Astrocyte of the cerebellum (primary cell): ENCODE results near the gene ASB3.

Experiments used
- DNase-seq: peaks from one replicate; pipeline ENCODE4 v3.0.0-alpha.2; 2011; ENCODE audit warnings: low read depth
- H3K4me3 ChIP-seq: 2 replicates; pipeline ENCODE4 v1.5.1; 2011; ENCODE audit warnings: mild to moderate bottlenecking, low read depth, low read length, moderate library complexity
- in situ Hi-C: cut with HindIII; loops from 2 replicates; pipeline ENCODE4 v1.10.0; 2017; ENCODE audit warnings: low sequenced_read_pairs
- TF ChIP-seq, protein P1 (sequence below): IDR thresholded peaks from 2 replicates; pipeline ENCODE4 v1.5.1; 2012; ENCODE audit warnings: low read length, low read depth, moderate library complexity, mild to moderate bottlenecking; ENCODE audit errors: missing control alignments

The ASB3 gene

DNA sequence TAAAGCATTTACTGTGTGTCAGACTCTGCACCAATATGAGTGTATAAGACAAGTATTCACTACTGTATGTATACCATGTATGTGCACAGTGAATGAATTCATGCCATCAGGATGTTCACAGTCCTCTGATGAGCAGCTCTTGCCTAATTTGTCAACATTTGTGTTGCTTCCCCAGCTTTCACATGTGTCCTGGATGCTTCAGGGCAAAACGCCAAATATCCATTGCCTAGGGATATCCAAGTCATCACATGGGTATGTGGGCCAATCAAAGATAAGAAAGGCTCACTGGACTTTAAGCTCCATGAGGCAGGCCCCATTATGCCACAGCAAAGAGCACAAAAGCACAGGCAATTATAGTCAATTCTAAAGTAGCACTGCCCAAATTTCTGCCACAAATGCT is 153.3 kb downstream of the ASB3 start:
- in situ Hi-C loops = no loop called here
- no peak for DNase-seq
- TF ChIP-seq, protein P1, sequence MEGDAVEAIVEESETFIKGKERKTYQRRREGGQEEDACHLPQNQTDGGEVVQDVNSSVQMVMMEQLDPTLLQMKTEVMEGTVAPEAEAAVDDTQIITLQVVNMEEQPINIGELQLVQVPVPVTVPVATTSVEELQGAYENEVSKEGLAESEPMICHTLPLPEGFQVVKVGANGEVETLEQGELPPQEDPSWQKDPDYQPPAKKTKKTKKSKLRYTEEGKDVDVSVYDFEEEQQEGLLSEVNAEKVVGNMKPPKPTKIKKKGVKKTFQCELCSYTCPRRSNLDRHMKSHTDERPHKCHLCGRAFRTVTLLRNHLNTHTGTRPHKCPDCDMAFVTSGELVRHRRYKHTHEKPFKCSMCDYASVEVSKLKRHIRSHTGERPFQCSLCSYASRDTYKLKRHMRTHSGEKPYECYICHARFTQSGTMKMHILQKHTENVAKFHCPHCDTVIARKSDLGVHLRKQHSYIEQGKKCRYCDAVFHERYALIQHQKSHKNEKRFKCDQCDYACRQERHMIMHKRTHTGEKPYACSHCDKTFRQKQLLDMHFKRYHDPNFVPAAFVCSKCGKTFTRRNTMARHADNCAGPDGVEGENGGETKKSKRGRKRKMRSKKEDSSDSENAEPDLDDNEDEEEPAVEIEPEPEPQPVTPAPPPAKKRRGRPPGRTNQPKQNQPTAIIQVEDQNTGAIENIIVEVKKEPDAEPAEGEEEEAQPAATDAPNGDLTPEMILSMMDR = no peak

DNA sequence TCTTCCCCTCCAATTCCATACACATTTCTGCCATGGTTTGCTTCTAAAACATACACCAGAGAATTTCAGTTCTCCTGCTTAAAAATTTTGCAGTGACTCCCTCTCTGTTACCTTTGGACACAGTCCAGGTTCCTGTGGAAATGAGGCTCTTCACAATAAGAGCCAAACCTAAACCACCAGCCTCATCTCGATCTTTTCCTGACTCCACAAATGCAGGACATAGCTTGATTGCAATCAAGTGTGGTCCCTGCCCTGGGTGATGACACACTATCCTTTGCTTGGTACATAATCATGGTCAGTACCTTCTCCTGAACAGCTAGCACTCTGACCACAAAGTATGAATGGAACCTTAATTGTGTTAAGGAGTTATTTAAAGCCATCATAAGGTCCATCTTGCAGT is 154.0 kb downstream of the ASB3 start:
- TF ChIP-seq, protein P1 = no peak
- no peak overlapping the region for H3K4me3 ChIP-seq
- in situ Hi-C loops = no loop called here
- DNase-seq = peak; percentile 97

More for the DNA sequence above, 153.3 kb downstream of the ASB3 start:
- H3K4me3 ChIP-seq = no peak overlapping the region

DNA sequence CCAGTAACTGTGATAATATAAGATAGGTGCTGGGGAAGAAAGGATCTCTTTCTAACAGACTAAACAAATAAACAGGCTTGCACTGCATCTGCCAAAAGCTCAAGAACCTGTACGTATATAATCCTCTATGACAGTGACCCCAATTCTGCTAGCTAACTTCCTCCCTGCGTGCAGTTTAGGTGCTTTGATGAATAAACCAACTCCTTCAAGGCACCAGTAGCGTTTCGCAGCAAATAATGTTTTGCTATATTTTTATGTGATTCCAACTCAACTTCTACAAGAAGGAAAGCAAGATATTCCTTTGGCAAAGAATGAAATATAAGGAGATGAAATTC is 154.7 kb downstream of the ASB3 start:
- no peak for DNase-seq
- in situ Hi-C loops = no loop called here
- TF ChIP-seq, protein P1 = no peak
- H3K4me3 ChIP-seq = no peak overlapping the region

DNA sequence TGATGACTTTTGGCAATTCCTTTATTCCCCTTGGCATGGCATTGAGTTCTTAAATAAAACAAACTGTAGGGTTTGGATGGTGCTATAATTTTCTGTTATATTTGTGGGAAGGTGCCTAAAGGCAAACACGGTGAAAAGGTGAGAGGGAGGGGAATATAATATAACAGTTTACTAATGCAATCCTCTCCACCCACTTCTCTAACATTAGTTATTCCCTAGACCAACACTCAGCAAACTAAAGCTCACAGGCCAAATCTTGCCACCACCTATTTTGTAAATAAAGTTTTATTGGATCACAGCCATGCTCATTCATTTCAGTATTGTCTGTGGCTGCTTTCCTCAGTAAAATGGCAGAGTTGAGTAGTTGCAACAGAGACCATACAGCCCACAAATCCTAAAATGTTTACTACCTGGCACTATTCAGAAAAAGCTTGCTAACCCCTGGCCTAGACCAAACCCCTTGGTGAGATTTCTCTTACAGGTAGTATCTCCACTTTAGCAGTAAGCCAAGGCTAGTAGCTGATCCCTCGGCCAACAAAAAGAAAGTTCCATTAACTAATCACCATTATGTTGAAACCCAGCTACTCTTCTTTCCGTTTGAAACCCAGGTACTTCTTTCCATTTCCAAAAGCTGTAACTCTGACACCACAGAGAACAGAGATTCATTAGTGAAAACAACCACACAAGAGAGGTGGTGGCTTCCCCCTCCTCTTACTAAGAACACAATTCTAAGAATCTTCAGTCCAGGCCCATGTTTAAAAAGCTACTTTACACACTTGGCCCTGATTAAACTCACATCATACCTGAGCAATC is 155.2 kb downstream of the ASB3 start:
- TF ChIP-seq, protein P1 = no peak
- H3K4me3 ChIP-seq = no peak overlapping the region
- in situ Hi-C loops = no loop called here
- DNase-seq = no peak

DNA sequence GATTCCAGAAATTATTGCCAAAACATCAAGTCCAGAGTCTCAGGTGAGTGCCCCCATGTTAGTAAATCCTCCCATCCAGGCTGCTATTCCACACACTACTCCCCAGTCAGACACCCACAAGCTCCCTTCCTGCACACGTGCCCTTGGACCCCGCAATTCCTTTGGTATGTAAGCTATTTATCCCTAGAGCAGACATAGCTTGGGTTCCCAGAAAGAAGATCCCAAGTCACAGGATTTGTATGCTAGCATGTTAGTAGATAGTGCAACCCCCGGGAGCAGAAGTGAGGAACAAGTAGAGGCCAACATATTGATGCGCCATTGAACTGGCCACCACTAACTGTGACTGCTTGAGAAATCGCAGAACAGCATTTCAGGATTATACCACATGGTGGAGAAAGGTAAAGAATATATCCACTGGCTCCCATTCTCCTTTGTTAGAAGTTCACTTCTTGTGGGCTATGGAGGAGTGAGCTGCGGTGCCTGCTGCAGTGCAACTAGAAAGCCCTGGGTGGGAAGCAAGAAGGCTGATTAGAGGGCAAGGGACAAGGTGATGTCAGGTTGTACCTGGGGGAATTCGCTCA is 156.6 kb downstream of the ASB3 start:
- TF ChIP-seq, protein P1 = no peak
- no peak overlapping the region for H3K4me3 ChIP-seq
- DNase-seq = no peak
- in situ Hi-C loops = no loop called here

DNA sequence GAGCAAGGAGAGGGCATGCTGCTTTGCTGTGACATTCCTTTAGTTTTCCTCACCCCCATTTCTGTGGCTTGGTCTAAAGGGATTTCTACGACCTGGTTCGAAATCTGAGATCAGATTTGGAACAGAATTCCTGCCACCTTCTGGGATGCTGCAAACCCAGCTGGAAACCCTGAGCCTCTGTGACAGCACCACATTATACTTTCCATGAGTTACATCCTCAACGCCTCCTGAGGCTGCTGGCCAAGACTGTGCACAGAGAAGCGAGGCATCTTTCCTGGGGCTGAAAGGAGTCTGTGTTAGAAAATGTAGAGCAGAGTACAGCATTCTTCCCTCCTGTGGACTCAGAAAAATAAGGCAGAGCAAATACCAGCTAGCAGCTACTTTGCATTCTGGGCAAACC is 157.3 kb downstream of the ASB3 start:
- TF ChIP-seq, protein P1 = no peak
- in situ Hi-C loops = no loop called here
- DNase-seq = no peak
- no peak overlapping the region for H3K4me3 ChIP-seq
